ENCODE results near the gene PPM1B. TPM values are rescaled to one million over a fixed set of nuclear protein-coding genes. Genes with fewer than 3 reads are reported as not detected.

PPM1B gene
- total and polyA plus RNA-seq, 10 of the 15 experiments (the other 5 are each of a cell fraction or from before 2014, with no cell fraction given): 12.5 to 53.4 (median 33.7) TPM

DNA sequence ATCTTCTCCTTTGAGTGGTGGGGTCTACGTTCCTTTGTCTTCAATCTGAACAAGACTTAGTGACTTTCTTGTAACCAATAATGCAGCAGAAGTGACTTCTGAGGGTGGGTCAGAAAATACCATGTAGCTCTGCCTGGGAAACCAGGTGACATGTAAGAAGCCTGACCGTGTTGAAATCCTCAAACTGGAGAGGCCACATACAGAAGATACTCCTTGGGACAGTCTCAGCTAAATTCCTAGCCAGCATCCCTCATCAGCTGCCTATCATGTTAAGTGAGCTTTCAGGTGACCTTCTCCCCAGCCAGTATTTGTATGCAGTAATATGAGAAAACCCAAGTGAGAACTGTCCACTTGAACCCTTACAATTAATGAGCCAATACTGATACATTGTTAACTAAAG is 27.0 kb downstream of the PPM1B start (continued):
- TF ChIP-seq, protein P1, sequence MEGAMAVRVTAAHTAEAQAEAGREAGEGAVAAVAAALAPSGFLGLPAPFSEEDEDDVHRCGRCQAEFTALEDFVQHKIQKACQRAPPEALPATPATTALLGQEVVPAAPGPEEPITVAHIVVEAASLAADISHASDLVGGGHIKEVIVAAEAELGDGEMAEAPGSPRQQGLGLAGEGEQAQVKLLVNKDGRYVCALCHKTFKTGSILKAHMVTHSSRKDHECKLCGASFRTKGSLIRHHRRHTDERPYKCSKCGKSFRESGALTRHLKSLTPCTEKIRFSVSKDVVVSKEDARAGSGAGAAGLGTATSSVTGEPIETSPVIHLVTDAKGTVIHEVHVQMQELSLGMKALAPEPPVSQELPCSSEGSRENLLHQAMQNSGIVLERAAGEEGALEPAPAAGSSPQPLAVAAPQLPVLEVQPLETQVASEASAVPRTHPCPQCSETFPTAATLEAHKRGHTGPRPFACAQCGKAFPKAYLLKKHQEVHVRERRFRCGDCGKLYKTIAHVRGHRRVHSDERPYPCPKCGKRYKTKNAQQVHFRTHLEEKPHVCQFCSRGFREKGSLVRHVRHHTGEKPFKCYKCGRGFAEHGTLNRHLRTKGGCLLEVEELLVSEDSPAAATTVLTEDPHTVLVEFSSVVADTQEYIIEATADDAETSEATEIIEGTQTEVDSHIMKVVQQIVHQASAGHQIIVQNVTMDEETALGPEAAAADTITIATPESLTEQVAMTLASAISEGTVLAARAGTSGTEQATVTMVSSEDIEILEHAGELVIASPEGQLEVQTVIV (IDR thresholded peaks at IDR 0.05; ENCODE audit: borderline replicate concordance, partially characterized antibody): no peak
- TF ChIP-seq, protein P2, sequence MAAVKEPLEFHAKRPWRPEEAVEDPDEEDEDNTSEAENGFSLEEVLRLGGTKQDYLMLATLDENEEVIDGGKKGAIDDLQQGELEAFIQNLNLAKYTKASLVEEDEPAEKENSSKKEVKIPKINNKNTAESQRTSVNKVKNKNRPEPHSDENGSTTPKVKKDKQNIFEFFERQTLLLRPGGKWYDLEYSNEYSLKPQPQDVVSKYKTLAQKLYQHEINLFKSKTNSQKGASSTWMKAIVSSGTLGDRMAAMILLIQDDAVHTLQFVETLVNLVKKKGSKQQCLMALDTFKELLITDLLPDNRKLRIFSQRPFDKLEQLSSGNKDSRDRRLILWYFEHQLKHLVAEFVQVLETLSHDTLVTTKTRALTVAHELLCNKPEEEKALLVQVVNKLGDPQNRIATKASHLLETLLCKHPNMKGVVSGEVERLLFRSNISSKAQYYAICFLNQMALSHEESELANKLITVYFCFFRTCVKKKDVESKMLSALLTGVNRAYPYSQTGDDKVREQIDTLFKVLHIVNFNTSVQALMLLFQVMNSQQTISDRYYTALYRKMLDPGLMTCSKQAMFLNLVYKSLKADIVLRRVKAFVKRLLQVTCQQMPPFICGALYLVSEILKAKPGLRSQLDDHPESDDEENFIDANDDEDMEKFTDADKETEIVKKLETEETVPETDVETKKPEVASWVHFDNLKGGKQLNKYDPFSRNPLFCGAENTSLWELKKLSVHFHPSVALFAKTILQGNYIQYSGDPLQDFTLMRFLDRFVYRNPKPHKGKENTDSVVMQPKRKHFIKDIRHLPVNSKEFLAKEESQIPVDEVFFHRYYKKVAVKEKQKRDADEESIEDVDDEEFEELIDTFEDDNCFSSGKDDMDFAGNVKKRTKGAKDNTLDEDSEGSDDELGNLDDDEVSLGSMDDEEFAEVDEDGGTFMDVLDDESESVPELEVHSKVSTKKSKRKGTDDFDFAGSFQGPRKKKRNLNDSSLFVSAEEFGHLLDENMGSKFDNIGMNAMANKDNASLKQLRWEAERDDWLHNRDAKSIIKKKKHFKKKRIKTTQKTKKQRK (IDR thresholded peaks at IDR 0.05; ENCODE audit: low read depth, low read length): no peak

DNA sequence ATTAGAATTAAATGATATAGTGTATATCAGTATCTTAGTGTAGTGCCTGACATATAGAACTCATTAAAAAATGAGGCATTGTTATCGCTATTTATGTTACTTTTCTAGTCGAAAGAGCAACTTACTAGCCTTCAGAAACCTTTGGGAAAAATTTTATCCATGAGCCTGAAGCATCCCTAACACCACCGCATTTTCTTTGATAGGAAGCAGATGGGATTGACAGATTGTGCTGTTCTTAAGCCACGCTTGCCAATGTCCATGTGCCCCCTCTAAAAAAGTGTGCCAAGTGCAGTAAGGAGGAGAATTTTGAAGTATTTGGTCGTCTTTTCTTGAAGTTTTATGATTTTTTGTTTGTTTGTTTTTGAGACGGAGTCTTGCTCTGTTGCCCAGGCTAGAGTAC is 29.1 kb downstream of the PPM1B start:
- TF ChIP-seq, protein P3, sequence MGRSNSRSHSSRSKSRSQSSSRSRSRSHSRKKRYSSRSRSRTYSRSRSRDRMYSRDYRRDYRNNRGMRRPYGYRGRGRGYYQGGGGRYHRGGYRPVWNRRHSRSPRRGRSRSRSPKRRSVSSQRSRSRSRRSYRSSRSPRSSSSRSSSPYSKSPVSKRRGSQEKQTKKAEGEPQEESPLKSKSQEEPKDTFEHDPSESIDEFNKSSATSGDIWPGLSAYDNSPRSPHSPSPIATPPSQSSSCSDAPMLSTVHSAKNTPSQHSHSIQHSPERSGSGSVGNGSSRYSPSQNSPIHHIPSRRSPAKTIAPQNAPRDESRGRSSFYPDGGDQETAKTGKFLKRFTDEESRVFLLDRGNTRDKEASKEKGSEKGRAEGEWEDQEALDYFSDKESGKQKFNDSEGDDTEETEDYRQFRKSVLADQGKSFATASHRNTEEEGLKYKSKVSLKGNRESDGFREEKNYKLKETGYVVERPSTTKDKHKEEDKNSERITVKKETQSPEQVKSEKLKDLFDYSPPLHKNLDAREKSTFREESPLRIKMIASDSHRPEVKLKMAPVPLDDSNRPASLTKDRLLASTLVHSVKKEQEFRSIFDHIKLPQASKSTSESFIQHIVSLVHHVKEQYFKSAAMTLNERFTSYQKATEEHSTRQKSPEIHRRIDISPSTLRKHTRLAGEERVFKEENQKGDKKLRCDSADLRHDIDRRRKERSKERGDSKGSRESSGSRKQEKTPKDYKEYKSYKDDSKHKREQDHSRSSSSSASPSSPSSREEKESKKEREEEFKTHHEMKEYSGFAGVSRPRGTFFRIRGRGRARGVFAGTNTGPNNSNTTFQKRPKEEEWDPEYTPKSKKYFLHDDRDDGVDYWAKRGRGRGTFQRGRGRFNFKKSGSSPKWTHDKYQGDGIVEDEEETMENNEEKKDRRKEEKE (IDR thresholded peaks at IDR 0.05): no peak
- ATAC-seq (no peak), DNase-seq (ENCODE audit: low read depth, low spot score) (no peak), FAIRE-seq (no peak)
- Histone ChIP-seq H3K79me2 (ENCODE audit: control insufficient read depth, insufficient read depth, low read length) (peaks cover 56% of the 10 kb centered on the region), H3K4me3 (no peak overlapping the region), H3K27ac (ENCODE audit: control insufficient read depth, insufficient read depth) (no peak overlapping the region), H3K9me3 (replicated peaks; ENCODE audit: control insufficient read depth, insufficient read depth, low read length) (no peaks in the 10 kb centered on the region), H3K27me3 (replicated peaks in 1 of 2; ENCODE audit: control insufficient read depth in 2 of 2, insufficient read depth in 2 of 2, low read length in 1 of 2) (no peaks in the 10 kb centered on the region), H3K36me3 (ENCODE audit: control insufficient read depth in 2 of 2, insufficient read depth in 2 of 2, low read length in 1 of 2) (peaks cover 0 to 11% of the 10 kb centered on the region in 2 experiments; a peak in 3 of 4 replicates), H4K20me1 (ENCODE audit: control insufficient read depth, insufficient read depth) (no peaks in the 10 kb centered on the region; the same call in 1 of the 2 replicates), H3K4me2 (ENCODE audit: control insufficient read depth, insufficient read depth) (no peak overlapping the region), H3K9ac (ENCODE audit: control insufficient read depth, insufficient read depth, low read length) (no peak overlapping the region), H3K4me1 (ENCODE audit: control insufficient read depth, insufficient read depth, low read length) (peaks cover 9% of the 10 kb centered on the region), H2AFZ (ENCODE audit: control insufficient read depth, low read depth, low read length) (no peak overlapping the region)
- no TSS peak for BruUV-seq (replicated peaks)
- POLR2A ChIA-PET: no interaction called here
- 98% methylated on average over 6 of the region's 6 CpGs for WGBS (ENCODE audit: insufficient coverage, insufficient replicate concordance, low lambda C conversion rate, missing lambda C conversion rate)
- intact Hi-C loops (cut with micrococcal nuclease; ENCODE audit: unreplicated experiment): no loop called here
- SMC1A ChIA-PET (ENCODE audit: uncharacterized antibody, unreplicated experiment): no interaction called here
- CTCF ChIA-PET: no interaction called here
- in situ Hi-C loops (cut with MboI): no loop called here
- RAD21 ChIA-PET (ENCODE audit: unreplicated experiment): no interaction called here

Data from GM12878 (cell line).